CD4-positive, alpha-beta T cell treated with Interleukin-2 at 100 ng/mL for 4 hours (primary cell): Measurements from ENCODE around the gene OCEL1.

ENCODE experiments used
- DNase-seq: peaks from one replicate; pipeline ENCODE4 v3.0.0-alpha.2; 2020; ENCODE audit warnings: low spot score

Gene OCEL1

GRCh38 chr19:17240062-17240752, 14.2 kb downstream of the OCEL1 start:
- DNase-seq = no peak

- no peak for DNase-seq
Observed at GRCh38 chr19:17240826-17241399, 14.9 kb downstream of the OCEL1 start.

GRCh38 chr19:17242431-17243208, 16.6 kb downstream of the OCEL1 start:
- no peak for DNase-seq

- no peak for DNase-seq
Observed at GRCh38 chr19:17243211-17243829, 17.3 kb downstream of the OCEL1 start.

- no peak for DNase-seq
Observed at GRCh38 chr19:17243830-17244617, 18.0 kb downstream of the OCEL1 start.

GRCh38 chr19:17244618-17245534, 18.9 kb downstream of the OCEL1 start:
- DNase-seq = no peak

- no peak for DNase-seq
Observed at GRCh38 chr19:17245535-17245984, 19.5 kb downstream of the OCEL1 start, which contains the start of gene NR2F6. Gene NR2F6, minus strand, starts transcription at chr19:17245919. Its CDS starts 699 bp downstream, at chr19:17245220.

GRCh38 chr19:17246681-17247425, 20.8 kb downstream of the OCEL1 start:
- DNase-seq = no peak

- DNase-seq = no peak
Observed at GRCh38 chr19:17248011-17248776, 22.2 kb downstream of the OCEL1 start.

- no peak for DNase-seq
Observed at GRCh38 chr19:17249887-17250548, 24.0 kb downstream of the OCEL1 start.

GRCh38 chr19:17254636-17255035, 28.6 kb downstream of the OCEL1 start:
- DNase-seq = no peak

- no peak for DNase-seq
Observed at GRCh38 chr19:17255150-17255621, 29.2 kb downstream of the OCEL1 start.

GRCh38 chr19:17256130-17256529, 30.1 kb downstream of the OCEL1 start:
- DNase-seq = no peak

- DNase-seq = no peak
Observed at GRCh38 chr19:17259118-17259780, 33.2 kb downstream of the OCEL1 start.

- DNase-seq = no peak
Observed at GRCh38 chr19:17259934-17260333, 33.9 kb downstream of the OCEL1 start.

GRCh38 chr19:17260842-17261325, 34.9 kb downstream of the OCEL1 start:
- peak; percentile 92 for DNase-seq

GRCh38 chr19:17262557-17262956, 36.5 kb downstream of the OCEL1 start:
- no peak for DNase-seq
